Gastrocnemius medialis (tissue), 4 donors: Measurements from ENCODE around the gene ZC3H11A. TPM values are rescaled to one million over a fixed set of nuclear protein-coding genes. Genes with fewer than 3 reads are reported as not detected.

Experiments
- ATAC-seq, 2 donors: fragments of 150-250 bp; one replicate each; pipeline ENCODE4 v1.9.1; 2016
- DNase-seq, 2 donors: peaks; one replicate each; pipeline ENCODE4 v3.0.0-alpha.2; 2019
- H3K27ac ChIP-seq, 4 donors: fragments of 200-600 bp; sonication (generic); 1 replicate in 1 of 4; 2 replicates in 3 of 4; pipeline ENCODE4 v1.5.1; 2016 to 2018; ENCODE audit warnings: mild to moderate bottlenecking in 2 of 4, moderate library complexity in 1 of 4
- H3K27me3 ChIP-seq, 3 donors: fragments of 200-600 bp; sonication (generic) in 2 of 3; 1 replicate in 1 of 3; 2 replicates in 2 of 3; pipeline versions ENCODE4 v1.5.1 to v1.6.0; 2016 to 2019; ENCODE audit warnings: mild to moderate bottlenecking in 1 of 3, moderate library complexity in 1 of 3
- H3K36me3 ChIP-seq, 2 donors: fragments of 200-600 bp; sonication (generic) in 1 of 2; one replicate each; pipeline ENCODE4 v1.5.1; 2017 to 2018
- H3K4me1 ChIP-seq, 2 donors: fragments of 200-600 bp; sonication (generic) in 1 of 2; one replicate each; pipeline ENCODE4 v1.5.1; 2016 to 2017; ENCODE audit warnings: mild to moderate bottlenecking in 2 of 2
- H3K4me3 ChIP-seq, 4 donors: fragments of 200-600 bp; sonication (generic) in 3 of 4; 1 replicate in 1 of 4; 2 replicates in 3 of 4; pipeline ENCODE4 v1.5.1; 2016 to 2019; ENCODE audit warnings: mild to moderate bottlenecking in 2 of 4
- H3K9me3 ChIP-seq, 3 donors: fragments of 200-600 bp; sonication (generic) in 2 of 3; 1 replicate in 1 of 3; 2 replicates in 2 of 3; pipeline ENCODE4 v1.5.1; 2016 to 2019
- POLR2A ChIP-seq, 2 donors: fragments of 450-650 bp; IDR thresholded peaks; one replicate each; pipeline ENCODE4 v1.6.1; 2017; ENCODE audit warnings: antibody characterized with exemption in 2 of 2, mild to moderate bottlenecking in 2 of 2, moderate library complexity in 2 of 2
- in situ Hi-C, 4 donors: fragments of 200-750 bp; cut with MboI; loops; one replicate each; pipeline versions ENCODE4 v1.15.0 to v1.8.0; 2017; ENCODE audit warnings: low sequenced_read_pairs in 4 of 4
- intact Hi-C: fragments of 100-400 bp; cut with DNase I; formaldehyde crosslinking; loops from one replicate; pipeline ENCODE4 v1.15.1; 2023; ENCODE audit warnings: low total_unique reads
- total RNA-seq, 4 donors: library from RNA; depleted of rRNA; stranded (reverse); fragments of >200 nt; gene quantifications; one replicate each; pipeline versions ENCODE4 v1.1.0 to v1.2.3, GENCODE V29; 2016
- TF ChIP-seq, protein P1 (sequence below), 5 experiments: fragments of 450-650 bp in 3 of 5; fragments of 200-600 bp in 2 of 5; sonication (generic) in 2 of 5; IDR thresholded peaks in 4 of 5; conservative IDR thresholded peaks in 1 of 5; 1 replicate in 4 of 5; 2 replicates in 1 of 5; pipeline ENCODE4 v1.5.1; 2016 to 2019; ENCODE audit warnings: antibody characterized with exemption in 5 of 5, mild to moderate bottlenecking in 3 of 5, moderate library complexity in 3 of 5

The ZC3H11A gene
- total RNA-seq, 4 donors from 2014 or later, result 71.0 to 131 (median 92.0) TPM

GRCh38 chr1:203778146-203778545, 17.3 kb upstream of the ZC3H11A start:
- Histone ChIP-seq H3K4me3 (no peak overlapping the region), H3K4me1 (peaks cover under 1 to 3% of the 10 kb centered on the region in 2 donors), H3K27ac (no peak overlapping the region), H3K27me3 (no peaks in the 10 kb centered on the region), H3K9me3 (no peaks in the 10 kb centered on the region), H3K36me3 (no peaks in the 10 kb centered on the region)
- no peak for ATAC-seq
- intact Hi-C loops, result loop anchor here (10.0 kb wide), 2 partner anchors 113 to 153 kb away; partner anchors contain the start of gene ATP2B4
- in situ Hi-C loops, result no loop called here
- TF ChIP-seq, protein P1, sequence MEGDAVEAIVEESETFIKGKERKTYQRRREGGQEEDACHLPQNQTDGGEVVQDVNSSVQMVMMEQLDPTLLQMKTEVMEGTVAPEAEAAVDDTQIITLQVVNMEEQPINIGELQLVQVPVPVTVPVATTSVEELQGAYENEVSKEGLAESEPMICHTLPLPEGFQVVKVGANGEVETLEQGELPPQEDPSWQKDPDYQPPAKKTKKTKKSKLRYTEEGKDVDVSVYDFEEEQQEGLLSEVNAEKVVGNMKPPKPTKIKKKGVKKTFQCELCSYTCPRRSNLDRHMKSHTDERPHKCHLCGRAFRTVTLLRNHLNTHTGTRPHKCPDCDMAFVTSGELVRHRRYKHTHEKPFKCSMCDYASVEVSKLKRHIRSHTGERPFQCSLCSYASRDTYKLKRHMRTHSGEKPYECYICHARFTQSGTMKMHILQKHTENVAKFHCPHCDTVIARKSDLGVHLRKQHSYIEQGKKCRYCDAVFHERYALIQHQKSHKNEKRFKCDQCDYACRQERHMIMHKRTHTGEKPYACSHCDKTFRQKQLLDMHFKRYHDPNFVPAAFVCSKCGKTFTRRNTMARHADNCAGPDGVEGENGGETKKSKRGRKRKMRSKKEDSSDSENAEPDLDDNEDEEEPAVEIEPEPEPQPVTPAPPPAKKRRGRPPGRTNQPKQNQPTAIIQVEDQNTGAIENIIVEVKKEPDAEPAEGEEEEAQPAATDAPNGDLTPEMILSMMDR (IDR thresholded peaks at IDR 0.05 in 4 of 5, conservative IDR thresholded peaks at IDR 0.05 in 1 of 5), result no peak
- no peak for DNase-seq

GRCh38 chr1:203778789-203779188, 16.6 kb upstream of the ZC3H11A start:
- no peaks in the 10 kb centered on the region for H3K27me3 ChIP-seq
- DNase-seq, result no peak
- H3K36me3 ChIP-seq, result no peaks in the 10 kb centered on the region
- in situ Hi-C loops, result no loop called here
- peaks cover 0 to 3% of the 10 kb centered on the region in 2 donors for H3K4me1 ChIP-seq
- intact Hi-C loops, result loop anchor here (10.0 kb wide), 2 partner anchors 114 to 154 kb away; partner anchors contain the start of gene ATP2B4
- no peak overlapping the region for H3K27ac ChIP-seq
- ATAC-seq, result no peak
- no peak for TF ChIP-seq POLR2A (IDR thresholded peaks at IDR 0.05)
- TF ChIP-seq, protein P1 (IDR thresholded peaks at IDR 0.05 in 4 of 5, conservative IDR thresholded peaks at IDR 0.05 in 1 of 5), result no peak
- H3K9me3 ChIP-seq, result no peaks in the 10 kb centered on the region
- no peak overlapping the region for H3K4me3 ChIP-seq

DNA sequence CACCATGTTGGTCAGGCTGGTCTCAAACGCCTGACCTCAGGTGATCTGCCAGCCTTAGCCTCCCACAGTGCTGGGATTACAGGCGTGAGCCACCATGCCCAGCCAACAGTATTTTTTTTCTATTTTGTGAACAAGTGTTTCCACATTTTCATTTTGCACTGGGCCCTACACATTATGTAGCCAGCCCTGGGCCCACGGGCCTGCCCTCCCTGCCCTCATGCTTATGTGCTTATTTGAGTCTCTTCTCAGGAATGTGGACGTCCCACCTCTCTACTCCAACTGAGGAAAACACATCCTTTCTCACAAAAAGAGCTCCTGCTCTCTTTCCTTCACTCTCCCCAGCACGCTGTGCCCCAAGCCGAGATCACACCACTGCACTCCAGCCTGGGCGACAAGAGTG, 13.5 kb upstream of the ZC3H11A start:
- no peak for TF ChIP-seq POLR2A (IDR thresholded peaks at IDR 0.05)
- TF ChIP-seq, protein P1 (IDR thresholded peaks at IDR 0.05 in 4 of 5, conservative IDR thresholded peaks at IDR 0.05 in 1 of 5), result no peak
- intact Hi-C loops (no loop called here), in situ Hi-C loops (no loop called here)
- Histone ChIP-seq H3K27ac (no peak overlapping the region), H3K9me3 (no peaks in the 10 kb centered on the region), H3K36me3 (no peaks in the 10 kb centered on the region), H3K4me3 (no peak overlapping the region), H3K4me1 (no peaks in the 10 kb centered on the region), H3K27me3 (no peaks in the 10 kb centered on the region)
- ATAC-seq (no peak), DNase-seq (no peak)

DNA sequence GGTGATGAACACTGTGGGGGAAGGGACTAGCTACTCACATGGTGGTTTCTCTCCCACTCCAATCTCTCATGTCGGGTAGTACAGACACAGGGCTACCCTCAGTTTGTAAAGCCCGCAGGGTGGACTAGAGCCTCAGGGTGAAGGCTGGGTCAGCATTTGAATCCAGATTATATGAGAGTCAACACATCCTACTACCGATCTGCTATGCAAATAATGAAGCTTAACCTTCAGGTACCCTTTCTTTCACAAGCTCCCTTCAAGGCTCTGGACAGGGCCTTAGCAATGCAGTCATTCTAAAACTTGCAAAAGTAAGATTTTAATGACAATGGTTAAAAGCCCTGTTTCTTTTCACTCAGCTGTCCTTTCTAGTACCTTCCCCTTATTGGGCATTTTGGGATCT, 5.5 kb upstream of the ZC3H11A start:
- DNase-seq, result no peak
- Histone ChIP-seq H3K36me3 (no peaks in the 10 kb centered on the region), H3K27me3 (no peaks in the 10 kb centered on the region), H3K4me1 (peaks cover 0 to 3% of the 10 kb centered on the region in 2 donors), H3K4me3 (no peak overlapping the region), H3K9me3 (no peaks in the 10 kb centered on the region), H3K27ac (no peak overlapping the region)
- no peak for ATAC-seq
- TF ChIP-seq, protein P1 (IDR thresholded peaks at IDR 0.05 in 4 of 5, conservative IDR thresholded peaks at IDR 0.05 in 1 of 5), result no peak
- TF ChIP-seq POLR2A (IDR thresholded peaks at IDR 0.05), result no peak
- intact Hi-C loops (loop anchor here (10.0 kb wide), 2 partner anchors 515 to 755 kb away; no protein-coding TSS in a partner anchor), in situ Hi-C loops (no loop called here)

DNA sequence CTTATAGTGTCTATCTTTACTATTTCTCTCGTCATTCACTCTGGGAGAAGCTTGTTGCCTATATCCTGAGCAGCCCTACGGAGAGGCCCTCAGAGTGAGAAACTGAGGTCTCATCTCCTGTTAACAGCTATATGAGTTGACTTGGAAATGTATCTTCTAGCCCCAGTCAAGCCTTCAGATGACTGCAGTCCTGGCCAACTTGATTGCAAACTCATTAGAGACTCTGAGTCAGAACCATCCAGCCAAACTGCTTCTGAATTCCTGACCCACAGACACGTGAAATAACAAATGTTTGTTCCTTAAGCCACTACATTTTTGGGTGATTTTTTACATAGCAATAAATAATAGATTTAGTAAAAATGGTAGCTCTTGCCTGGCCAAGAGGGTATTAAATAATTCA, 3.9 kb upstream of the ZC3H11A start:
- intact Hi-C loops, result loop anchor here (10.0 kb wide), 2 partner anchors 517 to 757 kb away; no protein-coding TSS in a partner anchor
- H3K4me1 ChIP-seq, result peaks cover 0 to 5% of the 10 kb centered on the region in 2 donors

More for the DNA sequence above, 3.9 kb upstream of the ZC3H11A start:
- no peak for TF ChIP-seq POLR2A (IDR thresholded peaks at IDR 0.05)
- TF ChIP-seq, protein P1 (IDR thresholded peaks at IDR 0.05 in 4 of 5, conservative IDR thresholded peaks at IDR 0.05 in 1 of 5), result no peak
- ATAC-seq (no peak), DNase-seq (no peak)
- H3K4me3 ChIP-seq, result no peak overlapping the region
- no peak overlapping the region for H3K27ac ChIP-seq
- H3K36me3 ChIP-seq, result no peaks in the 10 kb centered on the region
- no peaks in the 10 kb centered on the region for H3K9me3 ChIP-seq
- H3K27me3 ChIP-seq, result no peaks in the 10 kb centered on the region
- in situ Hi-C loops, result no loop called here
